Activated gamma-delta T cell treated with anti-CD3 and anti-CD28 coated beads, Interleukin-2, amount 50 U/mL, for 16 hours (primary cell): ENCODE data around the gene CPE.
"Not testable (repeated sequence)": the region's sequence is repeated elsewhere in the genome, so short reads cannot be mapped to it uniquely, and the experiment has no call there.

Experiments used
- DNase-seq: peaks from one replicate; pipeline ENCODE4 v3.0.0-alpha.2; 2020; ENCODE audit warnings: low read depth

Gene CPE

DNA sequence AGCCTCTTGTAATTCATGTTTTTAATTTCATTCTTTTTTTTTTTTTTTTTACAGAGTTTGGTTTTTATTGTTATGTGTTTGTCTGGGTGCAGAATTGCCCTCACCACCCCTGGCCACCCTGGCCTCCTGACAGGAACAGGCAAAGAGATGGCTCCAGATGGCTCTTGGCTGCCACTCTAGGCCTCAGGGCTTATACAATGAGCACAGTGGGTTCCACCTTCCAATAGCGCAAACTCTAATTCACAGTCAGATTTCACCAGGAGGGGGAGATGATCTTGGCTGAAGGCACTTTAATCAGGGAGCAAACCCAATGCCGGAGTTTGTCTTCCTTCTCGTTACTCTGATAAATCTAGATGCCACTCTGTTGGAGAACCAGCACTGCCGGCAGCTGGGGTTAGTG, 24.8 kb downstream of the CPE start:
- no peak for DNase-seq

DNA sequence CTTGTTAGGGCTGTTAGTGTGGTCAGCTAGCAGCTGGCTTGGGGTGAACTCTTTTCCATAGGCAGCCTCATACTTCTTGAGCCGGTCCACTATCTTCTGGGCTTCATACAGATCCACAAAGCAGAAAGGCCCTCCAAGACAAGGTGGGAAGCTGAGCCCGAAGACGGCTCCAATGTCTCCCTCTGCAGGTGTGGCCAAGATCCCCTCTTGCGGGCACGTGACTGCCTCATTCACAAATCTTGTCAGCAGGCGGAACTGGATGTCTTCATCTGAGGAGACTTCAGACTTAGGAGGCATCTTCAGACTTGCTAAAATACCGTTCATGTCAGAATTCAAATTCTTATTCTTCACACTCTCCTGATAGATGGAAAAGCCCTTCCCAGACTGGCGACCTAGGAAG, 25.3 kb downstream of the CPE start:
- DNase-seq, result no peak

DNA sequence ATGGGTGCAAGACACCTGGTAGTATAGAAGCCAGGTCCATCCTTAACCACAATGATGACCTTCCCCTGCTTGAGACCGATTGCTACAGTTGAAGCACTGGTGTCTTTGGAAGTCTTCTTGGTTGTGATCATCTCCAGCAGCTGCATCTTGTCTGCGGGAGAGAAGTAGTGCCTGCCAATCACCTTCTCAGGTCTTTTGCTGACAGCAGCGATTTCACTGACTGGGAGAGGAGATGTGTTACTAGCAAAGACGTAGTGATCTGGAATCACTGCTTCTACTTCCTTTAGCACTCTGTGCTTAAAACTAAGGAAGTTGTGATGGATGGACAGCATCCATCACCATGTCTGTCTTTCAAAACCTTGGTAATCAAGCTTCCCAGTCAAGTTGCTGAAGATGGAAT, 25.9 kb downstream of the CPE start:
- no peak for DNase-seq

DNA sequence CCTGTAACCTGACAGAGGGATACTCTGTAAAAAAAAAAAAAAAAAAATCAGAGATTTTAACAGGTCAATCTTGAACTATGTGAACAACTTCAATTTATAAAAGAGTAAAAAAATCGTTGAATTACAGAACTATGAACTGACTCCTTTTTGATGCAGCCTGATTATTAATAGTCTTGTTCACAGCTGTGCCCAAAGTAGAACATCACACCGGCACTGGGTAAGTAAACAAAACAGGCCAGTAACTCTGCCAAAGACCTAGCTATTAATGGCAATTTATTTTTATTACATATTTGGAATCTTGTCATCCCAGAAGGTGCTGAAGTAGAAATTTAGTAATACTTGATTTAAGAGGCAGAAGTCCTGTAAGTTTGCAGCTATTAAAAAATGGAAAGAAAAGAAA, 31.4 kb downstream of the CPE start:
- DNase-seq, result no peak

DNA sequence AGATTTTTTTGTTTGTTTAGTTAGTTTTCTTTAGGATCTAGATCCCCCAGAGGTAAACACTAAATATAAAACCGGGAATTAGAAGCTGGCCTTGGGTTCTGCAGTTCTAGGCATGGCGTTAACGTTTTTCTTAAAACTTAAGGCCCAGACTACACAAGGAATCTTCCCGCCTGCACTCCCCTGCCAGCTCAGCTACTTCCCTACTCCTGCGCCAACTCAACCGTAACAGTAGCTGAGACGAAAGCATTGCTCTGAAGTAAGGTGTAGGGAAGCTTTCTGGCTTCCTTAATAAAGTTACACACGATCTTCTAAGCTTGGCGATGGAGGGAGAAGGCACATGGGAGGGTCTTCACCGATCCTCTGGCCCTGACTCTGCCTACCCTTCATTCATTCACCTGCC, 37.1 kb downstream of the CPE start:
- DNase-seq, result no peak

DNA sequence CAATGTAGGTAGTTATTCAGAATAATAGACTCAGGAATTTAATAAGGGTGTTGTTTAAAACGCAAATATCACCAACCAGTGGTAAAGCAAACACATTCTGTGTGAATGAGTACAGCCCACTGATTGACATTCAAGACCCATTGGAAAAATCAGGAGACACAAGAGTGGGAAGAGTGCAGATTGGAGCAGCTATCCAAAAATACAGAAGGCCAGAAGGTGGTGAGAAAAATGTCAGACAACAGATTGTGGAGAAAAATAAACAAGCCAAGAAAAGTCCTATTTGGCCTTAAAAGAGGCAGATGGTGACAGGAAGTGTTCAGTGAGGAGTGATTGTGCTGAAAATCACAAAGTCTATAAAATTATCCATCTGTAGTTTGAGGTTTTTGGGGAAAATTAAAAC, 39.3 kb downstream of the CPE start:
- no peak for DNase-seq

DNA sequence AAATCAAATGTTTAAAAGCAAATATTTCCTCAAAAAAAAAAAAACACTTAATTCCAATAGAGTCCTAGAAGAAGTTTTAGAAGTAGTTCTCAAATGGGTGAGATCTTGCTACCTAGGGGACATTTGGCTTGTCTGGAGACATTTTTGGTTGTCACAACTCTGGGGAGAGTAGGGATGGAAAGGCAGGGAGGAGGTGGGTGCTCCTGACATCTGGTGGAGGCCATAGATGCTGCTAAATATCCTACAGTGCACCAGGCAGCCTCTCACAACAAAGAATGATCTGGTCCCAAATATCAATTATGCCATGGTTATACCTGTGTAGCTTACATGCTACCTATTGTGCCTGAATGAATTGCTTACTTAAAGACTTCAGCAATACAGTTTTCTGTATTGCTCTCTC, 46.8 kb downstream of the CPE start:
- DNase-seq, result no peak

DNA sequence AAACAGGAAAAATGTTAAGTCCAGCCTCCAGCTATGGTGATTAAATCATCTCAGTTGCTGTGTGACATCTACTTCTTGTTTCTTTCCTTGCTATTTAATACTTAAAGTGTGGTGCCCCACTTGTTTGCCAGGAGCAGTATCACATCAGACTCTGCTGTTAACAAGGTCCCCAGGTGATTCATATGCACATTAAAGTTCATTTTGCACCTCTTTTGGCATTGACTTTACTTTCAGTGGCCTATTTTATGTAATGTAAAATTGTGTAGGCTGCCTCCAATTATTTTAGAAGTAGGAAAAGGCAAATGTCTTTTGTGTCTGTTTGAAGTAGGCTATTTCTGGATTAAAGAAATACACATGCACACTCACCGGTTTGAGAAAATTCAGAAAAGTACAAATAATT, 47.5 kb downstream of the CPE start:
- no peak for DNase-seq

DNA sequence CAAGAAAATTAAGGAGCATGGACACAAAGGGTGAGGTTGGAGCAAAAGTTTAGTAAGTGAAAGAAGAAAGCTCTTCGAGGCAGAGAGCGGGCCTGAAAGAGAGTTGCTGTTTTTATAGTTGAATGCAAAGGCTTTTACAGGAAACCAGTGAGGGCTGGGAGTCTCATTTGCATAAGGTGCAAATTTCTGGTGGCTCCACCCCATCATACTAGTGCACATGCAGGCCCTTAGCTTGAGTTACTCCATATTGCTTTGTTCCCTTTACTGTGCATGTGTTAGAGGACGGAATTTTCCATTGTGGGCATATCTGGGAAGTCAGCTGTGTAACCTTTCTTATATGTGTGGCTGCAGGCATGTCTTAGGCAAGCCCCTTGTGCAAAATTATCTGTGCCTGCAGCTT, 48.0 kb downstream of the CPE start:
- no peak for DNase-seq

DNA sequence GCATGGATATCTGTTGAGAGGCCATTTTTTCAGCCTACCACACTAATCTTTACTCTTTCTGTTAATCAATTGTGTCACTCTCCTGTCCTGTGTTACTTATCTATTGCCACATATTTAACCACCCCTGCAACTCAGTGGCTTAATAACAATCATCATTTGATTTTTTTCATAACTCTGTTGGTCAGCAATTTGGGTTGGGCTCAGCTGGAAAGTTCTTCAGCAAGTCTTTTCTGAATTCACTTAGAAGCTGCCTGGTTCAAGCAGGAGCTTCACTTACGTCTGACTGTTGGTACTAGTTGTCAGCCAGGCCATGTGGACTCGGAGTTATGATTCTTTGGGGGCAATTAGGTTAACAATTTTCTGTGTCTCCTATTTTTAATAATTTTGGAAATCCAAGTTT, 50.1 kb downstream of the CPE start:
- no peak for DNase-seq

DNA sequence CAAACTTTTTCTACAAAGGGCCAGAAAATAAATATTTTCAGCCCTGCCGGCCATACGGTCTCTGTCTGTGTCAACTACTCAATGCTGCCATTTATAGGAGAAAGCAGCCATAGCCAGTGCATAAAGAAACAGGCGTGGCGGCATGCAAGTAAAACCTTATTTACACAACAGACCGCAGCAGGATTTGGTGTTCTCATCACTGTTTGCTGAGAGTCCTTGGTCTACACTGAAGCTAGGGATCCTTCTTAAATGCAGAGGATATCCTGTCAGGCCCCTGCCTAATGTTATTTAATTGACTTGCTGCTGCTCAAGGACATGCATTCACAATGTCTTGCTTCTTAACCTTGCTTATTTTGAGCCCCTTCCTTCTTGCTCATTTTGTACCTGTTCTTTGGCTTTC, 54.7 kb downstream of the CPE start:
- no peak for DNase-seq

DNA sequence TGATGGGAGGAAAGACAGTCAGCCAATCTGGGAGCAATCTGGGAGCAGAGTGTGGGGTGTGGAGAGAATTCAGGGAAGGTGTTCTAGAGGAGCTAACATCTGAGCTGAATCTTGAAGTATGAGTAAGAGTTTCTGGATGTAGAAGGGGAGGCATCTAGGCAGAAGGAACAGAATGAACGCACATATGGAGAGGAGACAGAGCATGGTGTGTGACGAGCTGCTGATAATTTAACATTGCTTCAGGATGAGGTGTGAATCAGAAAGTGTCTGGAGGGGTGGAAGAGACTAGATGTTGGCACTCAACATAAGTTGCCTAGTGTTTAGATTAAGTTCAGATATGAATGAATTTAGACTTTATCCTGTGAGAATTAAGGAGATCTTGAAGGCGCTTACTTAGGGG, 58.9 kb downstream of the CPE start:
- DNase-seq, result no peak

DNA sequence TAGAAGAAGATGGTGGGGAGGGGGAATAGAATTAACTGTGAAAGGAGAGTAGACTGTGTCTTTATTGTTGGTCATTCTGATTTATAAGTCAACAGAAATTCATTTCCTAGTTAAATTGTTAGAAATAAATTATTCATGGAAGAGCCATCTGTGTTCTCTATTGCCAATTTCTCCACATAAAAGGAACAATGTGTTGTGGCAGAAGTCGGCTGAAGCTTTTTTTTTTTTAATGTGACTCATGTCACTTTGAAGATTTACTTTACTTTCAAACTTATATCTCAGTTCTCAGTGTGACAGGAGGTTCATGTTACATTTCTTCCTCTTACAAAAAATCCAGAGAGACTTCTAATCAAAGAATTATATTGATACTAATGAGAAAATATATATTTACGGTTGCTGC, 60.5 kb downstream of the CPE start:
- no peak for DNase-seq

DNA sequence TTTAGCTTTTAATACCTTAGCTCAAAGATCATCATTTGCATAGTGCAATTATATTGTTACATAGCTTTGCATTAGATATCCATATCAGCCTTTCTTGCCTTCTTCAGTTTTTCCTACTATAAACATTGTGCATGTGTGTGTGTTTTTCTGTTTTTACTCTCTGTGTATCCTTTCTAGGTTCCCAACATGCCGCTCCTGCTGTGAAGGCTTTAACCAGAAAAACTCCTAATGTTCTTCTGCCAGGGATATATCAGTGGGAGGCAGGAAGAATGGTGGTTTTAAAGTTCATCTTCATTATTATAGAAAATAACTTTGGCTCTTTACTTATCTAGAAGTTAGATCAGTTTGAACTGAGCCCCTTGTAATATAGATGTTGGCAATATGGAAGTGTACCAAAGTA, 61.2 kb downstream of the CPE start:
- no peak for DNase-seq

DNA sequence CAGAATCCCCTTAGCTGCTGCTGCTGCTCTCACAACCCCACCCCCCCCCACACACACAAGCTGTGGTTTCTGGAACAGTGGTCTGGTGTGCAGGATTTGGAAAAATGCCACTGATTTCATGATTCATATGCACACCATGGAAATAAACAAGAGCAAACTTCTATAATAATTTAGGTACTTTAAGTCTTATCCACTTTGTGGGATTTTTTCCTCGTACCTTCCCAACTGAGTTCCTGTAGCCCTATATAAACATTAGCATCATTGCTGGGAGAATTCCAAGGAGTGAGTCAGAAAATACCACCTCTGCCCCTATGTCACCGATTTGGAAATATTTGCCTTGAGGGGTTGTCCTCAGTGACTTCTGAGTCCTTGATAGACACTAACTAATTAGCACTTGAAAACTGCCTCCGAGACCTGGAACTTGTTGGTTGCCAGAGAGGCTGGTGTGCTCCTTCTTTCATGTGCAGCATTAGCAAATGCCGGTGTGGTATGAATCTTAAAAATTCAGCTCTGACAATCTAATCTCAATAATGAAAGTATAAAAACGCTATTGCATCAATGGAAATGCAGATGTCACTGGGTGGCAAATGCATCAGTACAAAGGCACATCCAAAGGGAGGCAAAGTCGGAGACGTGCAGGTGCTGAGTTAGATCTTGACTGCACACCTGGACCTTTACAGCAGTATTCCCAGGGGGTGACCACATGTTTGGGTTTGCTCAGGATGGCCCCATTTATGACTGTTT, 61.8 kb downstream of the CPE start:
- DNase-seq, result no peak

DNA sequence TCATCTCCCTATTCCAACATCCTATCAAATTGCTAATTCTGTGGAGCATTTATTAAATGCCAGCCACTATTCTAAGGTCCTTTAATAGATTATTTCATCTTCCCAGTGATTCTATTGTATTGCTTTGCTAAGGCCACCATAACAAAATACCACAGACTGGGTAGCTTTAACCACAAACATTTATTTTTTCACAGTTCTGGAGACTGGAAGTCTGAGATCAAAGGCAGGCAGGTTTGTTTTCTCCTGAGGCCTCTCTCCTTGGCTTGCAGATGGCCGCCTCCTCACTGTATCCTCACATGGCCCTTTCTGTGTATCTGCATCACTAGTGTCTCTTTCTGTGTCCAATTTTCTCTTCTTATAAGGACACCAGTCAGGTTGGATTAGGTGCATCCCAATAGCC, 64.5 kb downstream of the CPE start:
- no peak for DNase-seq

DNA sequence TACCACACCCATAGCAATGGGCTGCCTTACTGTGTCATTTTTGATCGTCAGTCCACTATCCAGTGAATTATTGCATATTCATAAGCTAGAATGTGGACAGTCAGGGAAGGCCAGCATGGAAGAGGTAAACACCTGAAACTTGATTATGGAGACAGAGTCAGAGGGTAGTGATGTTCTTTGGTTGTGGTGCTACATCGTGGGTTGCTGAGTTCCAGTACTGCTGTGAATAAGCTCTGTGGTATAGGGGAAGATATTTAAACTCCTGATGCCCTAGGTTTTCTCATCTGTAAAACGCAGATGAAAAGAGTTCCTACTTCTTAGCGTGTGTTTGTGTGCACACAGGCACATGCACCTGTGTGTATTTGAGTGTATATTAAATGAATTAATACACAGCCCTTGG, 69.9 kb downstream of the CPE start:
- DNase-seq, result no peak

DNA sequence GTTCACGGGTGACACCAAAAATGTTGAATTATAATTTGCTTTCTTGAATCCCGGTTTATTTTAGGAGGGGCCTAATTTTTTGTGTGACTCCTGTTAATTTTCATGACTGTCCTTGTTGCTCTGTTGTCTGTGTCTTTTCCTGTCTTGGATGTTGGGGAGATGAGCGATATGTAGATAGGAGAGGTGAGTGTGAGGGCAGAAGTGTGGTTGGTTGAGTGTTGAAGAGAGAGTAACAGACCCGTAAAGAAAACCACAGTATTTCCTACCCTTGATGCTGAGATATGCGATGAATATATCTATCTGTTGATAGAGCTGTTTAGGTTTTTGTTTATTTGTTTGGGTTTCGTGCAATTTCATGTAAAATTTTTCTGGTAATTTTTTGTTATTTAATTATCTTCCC, 70.5 kb downstream of the CPE start:
- DNase-seq, result no peak

DNA sequence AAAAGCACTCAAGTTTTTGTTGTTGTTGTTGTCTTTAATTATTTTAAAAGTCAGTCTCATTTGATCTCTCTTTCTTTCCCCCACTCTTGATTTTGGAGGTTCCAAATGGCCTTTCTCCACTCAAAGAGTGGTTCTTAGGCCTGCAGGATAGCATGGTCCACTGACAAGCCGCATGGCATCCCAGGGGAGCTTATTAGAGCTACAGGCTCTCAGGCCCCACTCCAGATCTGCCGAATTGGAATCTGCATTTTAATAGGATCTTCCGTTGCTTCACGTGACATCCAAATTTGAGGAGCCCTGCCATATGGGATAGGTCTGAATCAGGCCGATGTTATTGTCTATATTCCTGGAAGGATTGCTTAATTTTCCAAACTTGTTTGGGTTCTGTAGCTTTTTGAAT, 72.1 kb downstream of the CPE start:
- DNase-seq, result no peak

DNA sequence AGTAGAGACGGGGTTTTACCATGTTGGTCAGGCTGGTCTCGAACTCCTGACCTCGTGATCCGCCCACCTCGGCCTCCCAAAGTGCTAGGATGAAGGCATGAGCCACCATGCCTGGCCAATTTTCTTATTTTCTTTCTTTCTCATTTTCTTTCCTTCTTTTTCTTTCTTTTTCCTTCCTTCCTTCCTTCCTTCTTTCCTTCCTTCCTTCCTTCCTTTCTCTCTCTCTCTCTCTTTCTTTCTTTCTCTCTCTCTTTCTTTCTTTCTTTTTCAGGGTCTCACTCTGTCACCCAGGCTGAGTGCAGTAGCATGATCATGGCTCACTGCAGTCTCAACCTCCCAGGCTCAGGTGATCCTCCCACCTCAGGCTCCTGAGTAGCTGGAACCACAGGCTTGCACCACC, 74.3 kb downstream of the CPE start:
- DNase-seq, result not testable (repeated sequence)

DNA sequence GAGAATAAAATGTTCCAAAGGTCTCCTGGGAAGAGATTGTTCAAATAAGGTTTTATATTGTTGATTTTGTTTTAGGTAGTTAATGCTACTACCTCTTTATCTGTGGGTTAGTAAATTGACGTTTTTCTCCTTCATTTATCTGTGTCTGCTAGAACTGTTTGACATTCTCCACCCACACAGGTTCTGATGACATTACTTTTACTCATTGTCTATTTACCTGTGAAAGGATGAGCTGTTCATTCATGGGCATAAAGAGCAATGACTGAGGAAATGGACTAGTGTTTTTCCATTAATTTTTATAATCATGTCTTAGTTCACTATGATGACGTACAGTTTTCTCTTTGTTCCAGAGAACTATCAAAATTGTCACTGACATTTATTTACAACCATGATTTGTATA, 75.6 kb downstream of the CPE start:
- DNase-seq, result no peak

DNA sequence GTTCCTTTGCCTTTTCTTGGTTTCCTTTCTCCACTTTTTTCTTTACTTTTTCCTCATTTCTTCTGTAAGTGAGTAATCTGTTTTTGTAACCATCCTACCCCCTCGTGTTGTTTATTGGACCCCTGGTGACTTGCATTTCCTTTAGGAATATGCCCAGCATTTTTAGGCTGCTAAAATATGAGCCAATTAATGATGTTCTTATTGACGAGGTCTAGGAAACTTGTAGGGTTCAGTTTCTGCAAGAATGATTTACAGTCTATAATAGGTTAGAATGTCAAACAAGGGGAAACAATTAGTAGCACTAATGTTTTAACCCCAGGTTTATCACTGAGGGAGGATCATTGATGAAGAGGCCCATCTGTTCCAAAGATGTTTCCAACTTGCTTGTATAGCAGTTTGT, 79.0 kb downstream of the CPE start:
- DNase-seq, result no peak

DNA sequence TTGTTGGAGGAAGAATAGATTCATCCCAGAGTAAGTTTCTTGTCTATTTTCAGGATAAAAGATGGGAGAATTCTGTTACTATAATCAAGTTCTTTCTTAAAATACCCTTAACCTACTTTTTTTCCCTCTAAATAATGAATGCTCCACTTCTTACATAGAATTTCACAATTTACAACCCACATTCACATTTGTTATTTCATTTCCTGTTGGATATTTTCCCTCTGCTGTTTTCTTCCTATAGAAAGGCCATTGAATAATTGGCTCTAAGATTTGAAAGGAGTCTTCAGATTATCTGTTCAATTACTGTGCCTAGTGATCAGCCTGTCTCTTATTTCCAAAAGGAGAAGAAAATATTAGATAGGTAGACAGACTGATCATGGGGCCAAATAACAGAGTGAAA, 79.7 kb downstream of the CPE start:
- no peak for DNase-seq

DNA sequence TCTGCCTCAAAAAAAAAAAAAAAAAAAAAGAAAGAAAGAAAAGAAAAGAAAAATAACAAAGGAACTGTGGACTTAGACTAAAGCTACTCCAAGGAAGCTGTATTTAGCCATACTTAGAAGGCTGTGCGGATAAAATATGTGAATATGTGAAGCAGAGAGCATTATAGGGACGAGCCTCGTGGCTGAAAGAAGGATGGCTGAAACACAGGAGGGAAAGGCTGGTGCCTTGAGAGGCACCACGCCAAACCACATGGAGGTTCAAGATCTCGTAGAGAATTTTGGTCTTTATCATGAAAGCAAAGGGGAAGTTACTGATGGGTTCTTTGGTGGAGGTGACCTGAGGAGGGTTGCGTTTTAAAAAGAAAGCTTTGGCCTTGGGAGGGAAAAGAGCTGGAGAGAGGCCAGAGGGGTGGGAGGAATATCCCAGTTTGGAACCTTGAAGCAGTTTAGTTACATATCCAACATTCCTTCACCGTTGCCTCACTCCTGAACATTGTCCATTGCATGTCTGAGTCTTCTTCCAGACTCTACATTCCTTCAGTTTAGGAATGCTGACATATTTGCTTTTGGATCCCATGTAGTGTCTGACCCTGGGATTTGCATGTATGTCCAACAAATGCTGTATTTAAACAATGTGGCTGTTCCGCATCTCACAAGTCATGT, 82.5 kb downstream of the CPE start:
- DNase-seq, result no peak
